Activated T-cell treated with anti-CD3 and anti-CD28 coated beads for 4 hours (primary cell): ENCODE data around the gene MAK.
"Not testable (repeated sequence)": the region's sequence is repeated elsewhere in the genome, so short reads cannot be mapped to it uniquely, and the experiment has no call there.

Experiments
- DNase-seq: peaks from one replicate; pipeline ENCODE4 v3.0.0-alpha.2; 2020

The MAK gene

GRCh38 chr6:10837995-10838793 is at the start of gene MAK:
TSS of gene MAK (minus strand) at chr6:10838539. CDS start at chr6:10830648, 7,891 bp downstream.
- DNase-seq, result peak; percentile 83

- DNase-seq, result no peak
Observed at GRCh38 chr6:10886691-10887502, 48.6 kb upstream of the MAK start, which contains the start of gene SYCP2L. TSS of gene SYCP2L (plus strand) at chr6:10887052. CDS start at chr6:10887127, 75 bp downstream.

DNA sequence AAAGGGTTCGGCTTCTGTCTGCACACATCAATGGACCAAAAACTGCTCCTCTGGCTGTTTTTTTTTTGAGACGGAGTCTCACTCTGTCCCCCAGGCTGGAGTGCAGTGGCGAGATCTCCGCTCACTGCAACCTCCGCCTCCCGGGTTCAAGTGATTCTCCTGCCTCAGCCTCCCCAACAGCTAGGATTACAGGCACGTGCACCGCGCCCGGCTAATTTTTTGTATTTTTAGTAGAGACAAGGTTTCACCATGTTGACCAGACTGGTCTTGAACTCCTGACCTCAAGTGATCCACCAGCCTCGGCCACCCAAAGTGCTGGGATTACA is 48.0 kb upstream of the MAK start:
- not testable (repeated sequence) for DNase-seq

GRCh38 chr6:10884245-10884972 is 46.1 kb upstream of the MAK start:
- DNase-seq, result no peak

DNA sequence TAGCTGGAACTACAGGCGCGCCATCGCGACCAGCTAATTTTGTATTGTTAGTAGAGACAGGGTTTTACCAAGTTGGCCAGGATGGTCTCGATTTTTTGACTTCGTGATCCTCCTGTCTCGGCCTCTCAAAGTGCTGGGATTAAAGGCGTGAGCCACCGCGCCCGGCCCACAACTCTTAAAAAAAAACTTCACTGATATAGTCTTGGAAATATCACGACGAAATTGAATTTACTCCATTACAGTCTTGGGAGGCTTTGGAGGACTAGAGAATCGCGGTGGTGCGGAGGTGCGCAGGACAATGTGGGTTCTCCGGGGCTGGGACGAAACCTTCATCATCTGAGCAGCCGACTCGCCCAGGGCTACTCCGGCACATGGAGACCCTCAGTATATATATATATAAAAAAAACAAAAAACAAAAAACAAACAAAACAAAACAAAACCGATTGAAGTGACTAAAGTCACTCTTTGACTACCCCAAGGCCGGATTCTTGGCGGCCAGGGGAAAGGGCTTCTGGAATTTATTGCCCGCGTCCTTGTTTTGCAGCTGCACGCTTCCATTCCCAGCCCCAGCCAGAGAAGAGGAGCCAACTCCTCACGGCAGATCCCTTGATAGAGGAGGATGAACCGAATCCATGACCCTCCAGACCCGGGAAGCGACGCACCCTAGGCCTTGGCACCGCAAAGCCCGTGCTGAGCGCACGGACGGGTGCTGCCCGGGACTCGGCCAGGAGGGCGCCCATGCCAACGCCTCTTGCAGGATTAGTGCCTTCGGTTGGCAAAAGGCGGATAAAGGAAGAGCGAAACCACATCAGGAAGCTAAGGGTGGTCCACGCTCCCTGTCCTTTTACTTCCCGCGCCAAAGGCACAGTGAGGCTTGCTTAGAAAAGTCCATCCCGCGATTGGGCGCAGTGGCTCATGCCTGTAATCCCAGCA is 45.2 kb upstream of the MAK start:
- DNase-seq, result no peak

DNA sequence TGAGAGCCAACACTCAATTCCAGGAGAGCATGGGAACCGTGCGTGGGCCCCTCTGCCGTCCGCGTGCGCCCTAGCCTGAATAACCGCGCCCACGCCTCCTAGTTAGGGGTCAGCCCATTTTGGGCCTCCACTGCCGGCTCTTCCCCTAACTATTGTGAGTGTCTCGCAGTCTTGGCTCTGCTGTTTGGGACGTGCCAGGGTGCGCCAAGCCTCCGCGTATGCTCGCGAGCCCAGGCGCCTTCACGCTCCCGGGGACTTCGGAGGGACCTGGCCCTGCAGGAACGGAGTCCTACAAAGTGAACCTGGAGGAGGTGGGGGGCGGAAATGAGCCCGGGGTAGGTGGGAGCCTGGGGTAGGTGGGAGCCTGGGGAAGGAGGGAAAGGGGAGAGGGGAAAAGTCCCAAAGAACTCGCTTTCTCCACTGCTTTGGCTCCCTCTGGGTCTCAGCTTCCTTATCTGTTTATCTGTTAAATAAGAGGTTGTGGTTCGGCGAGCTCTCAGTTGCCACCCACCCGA is 44.4 kb upstream of the MAK start:
- DNase-seq, result no peak

- not testable (repeated sequence) for DNase-seq
Observed at GRCh38 chr6:10882253-10882630, 43.9 kb upstream of the MAK start.

DNA sequence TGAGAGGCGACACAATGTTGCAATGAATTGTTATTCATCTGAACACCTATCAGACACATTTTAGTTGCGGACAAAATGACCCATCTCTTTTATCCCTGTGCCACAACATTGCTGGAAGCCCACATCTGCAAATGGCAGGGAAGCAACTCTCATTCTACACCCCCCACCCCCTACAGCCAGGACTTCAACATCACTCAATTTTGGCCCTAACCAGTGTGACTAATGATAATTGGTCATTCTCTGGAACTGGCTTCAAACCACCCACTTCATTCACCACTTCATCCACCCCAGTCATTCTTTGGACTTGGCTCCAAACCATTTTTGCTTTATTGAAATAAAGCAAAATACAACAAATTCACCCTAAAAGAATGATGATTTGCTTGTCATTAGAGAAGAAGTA is 42.0 kb upstream of the MAK start:
- no peak for DNase-seq

DNA sequence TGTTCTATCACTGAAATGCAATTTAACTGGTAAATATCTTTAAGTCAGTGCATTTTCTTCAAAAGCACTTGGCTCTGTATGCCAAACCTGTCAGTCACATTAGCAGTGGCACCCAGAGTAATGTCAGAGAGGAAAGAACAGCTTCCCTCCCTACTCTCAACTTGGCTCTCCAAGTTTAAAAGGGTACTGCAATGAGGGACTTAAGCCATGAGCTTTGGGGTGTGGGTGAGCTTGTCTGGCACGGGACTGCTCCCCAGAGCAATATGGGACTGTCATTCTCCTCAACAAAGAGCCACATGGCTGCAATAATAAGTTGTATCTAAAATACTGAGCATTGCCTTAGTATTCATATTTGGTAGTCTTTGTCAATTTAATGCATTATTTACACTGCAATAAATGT is 39.5 kb upstream of the MAK start:
- no peak for DNase-seq

- DNase-seq, result no peak
Observed at GRCh38 chr6:10877012-10877411, 38.7 kb upstream of the MAK start.

DNA sequence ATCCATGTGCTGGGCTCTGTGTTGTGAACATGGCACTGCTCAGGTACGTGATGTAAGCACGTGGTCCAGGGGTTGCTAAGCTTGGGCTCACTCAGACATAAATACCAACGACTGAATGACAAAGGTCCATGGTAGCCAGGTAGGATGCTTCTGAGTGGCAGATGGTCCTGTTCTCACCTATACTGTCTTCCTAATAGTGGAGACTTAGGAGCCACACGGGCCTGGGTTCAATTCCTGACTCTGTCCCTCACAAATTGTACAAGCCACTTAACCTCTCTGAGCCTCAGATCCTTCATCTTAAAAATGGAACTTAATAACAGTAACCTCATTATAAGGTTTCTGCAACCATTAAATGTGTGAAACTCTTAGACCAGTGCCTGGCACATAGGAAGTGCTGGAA is 36.7 kb upstream of the MAK start:
- no peak for DNase-seq

DNA sequence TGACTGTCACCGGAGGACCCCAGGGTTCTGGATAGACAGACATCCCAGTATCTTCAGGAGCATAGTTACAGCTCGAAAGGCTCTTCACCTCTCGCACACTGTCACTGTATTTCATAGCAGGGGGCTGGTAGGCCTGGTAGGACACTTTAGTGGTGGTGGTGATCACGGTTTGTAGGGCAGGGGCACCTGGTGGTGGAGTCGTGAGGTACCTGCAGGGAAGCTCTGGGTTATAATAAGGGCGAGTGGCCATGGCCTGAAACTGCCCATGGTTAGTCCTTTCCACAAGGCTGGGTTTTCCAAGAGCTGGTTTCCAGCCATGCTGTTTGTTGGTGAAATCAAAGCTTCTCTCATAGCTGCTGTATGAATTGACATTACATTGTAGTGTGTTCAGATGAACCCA is 35.9 kb upstream of the MAK start:
- DNase-seq, result no peak

GRCh38 chr6:10873374-10873773 is 35.0 kb upstream of the MAK start:
- no peak for DNase-seq

DNA sequence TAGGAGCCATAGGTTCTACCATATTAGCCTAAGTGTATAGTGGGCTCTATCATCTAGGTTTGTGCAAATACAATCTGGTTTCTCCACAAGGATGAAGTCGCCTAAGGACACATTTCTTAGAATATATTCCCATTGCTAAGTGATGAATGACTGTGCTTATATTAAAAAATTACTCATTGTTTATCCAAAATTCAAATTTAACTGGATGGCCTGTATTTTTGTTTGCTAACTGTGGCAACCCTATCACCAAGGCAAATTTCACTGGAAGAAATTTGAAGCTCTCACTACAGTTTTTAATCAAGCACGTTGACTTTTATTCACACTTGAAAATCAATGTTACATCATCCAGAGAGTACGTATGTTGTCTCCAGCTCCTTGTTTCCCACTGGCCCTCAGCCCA is 29.6 kb upstream of the MAK start:
- no peak for DNase-seq

DNA sequence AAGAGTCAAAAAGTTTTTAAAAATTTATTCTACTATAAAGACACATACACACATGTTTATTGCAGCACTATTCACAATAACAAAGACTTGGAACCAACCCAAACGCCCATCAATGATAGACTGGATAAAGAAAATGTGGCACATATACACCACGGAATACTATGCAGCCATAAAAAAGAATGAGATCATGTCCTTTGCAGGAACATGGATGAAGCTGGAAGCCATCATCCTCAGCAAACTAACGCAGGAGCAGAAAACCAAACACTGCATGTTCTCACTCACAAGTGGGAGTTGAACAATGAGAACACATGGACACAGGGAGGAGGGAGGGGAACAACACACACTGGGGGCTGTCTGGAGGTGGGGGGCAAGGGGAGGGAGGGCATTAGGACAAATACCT is 28.4 kb upstream of the MAK start:
- not testable (repeated sequence) for DNase-seq

DNA sequence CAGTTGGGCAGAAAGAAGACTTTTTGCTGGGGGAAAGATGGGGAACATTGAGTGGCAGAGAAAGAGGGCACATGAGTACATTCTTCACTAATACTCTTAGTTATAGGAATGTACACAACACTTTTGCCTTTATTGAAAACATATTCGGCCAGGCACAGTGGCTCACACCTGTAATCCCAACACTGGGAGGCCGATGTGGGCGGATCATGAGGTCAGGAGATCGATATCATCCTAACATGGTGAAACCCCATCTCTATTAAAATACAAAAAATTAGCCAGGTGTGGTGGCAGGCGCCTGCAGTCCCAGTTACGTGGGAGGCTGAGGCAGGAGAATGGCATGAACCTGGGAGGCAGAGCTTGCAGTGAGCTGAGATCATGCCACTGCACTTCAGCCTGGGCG is 24.7 kb upstream of the MAK start:
- DNase-seq, result not testable (repeated sequence)

GRCh38 chr6:10862361-10862760 is 24.0 kb upstream of the MAK start:
- DNase-seq, result no peak

GRCh38 chr6:10861086-10861485 is 22.7 kb upstream of the MAK start:
- no peak for DNase-seq

- no peak for DNase-seq
Observed at GRCh38 chr6:10857259-10857658, 18.9 kb upstream of the MAK start.

DNA sequence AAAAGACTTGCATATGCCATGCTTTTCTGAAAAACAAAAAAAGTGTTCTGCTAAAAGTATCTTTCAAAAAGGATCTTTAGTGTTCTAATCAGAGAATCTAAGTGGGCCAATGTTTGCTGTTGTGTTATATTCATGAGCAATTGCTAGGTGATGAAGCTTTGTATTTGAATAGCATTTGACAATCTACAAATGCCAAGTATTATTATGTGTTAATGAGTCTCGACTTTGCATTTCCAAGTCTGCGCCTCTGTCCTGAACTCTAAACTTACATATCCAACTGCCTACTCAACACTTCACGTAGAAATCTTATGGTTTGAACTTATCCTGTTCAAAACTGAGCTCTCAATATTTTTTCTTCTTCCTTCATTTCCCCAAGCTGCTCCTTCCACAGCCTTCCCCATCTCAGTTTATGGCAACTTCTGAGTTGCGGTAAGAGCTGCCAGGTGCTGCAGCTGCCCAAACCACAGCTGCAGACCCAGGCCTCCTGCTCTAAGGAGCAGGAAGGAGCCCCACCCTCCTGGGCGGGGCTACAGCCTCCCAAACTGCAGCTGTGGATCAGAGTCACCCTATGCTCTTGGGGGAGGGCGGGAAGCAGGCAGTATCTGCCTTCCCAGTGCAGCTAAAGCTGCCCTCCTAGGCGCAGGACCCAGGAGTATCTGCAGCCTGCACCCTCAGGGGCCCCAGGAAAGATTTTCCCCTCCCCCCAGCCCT is 16.7 kb upstream of the MAK start:
- DNase-seq, result no peak

GRCh38 chr6:10853849-10854300 is 15.5 kb upstream of the MAK start:
- DNase-seq, result not testable (repeated sequence)
